GM15510 (cell line): ENCODE measurements around the gene CERS1.

ENCODE experiments used
- POLR2A ChIP-seq: IDR thresholded peaks from 3 replicates; pipeline ENCODE4 v1.6.1; 2011; ENCODE audit warnings: borderline replicate concordance; ENCODE audit not compliant: insufficient read length; ENCODE audit errors: extremely low read depth

Gene CERS1

DNA sequence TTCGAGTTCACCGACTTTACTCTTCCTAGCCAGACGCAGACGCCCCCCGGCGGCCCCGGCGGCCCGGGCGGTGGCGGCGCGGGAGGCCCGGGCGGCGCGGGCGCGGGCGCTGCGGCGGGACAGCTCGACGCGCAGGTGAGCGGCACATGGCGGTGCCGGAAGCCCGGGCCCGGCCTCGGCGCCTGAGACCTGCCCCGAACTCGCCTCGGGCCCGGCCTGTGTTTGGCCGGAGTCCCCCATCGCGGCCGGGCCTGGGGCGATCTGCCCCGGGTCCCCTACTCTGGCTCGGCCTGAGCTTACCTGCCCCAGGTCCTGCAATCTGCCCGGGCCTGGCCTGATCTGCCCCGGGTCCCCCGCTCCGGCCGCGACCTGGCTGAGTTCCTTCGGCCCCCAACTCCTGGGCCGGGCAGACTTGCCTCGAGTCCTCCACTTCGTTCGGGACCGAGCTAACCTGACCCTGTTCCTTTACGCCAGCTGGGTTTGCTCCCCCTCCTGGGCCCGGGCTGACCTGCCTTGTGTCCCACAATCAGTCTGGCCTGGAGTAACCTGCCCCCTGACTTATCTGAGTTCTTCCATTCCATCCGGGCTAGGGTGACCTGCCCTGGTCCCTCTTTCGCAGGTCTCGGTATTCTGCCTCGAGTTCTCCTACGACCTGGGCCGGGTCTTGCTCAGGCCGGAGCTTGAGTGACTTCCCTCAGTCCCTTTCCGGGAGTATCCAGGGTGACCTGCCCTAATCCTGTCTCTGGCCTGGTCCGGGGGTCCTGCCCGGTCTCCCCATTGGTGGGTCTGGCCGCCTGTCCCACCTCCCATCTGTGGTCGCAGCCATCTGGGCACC is 63.4 kb downstream of the CERS1 start:
- TF ChIP-seq POLR2A, result no peak

DNA sequence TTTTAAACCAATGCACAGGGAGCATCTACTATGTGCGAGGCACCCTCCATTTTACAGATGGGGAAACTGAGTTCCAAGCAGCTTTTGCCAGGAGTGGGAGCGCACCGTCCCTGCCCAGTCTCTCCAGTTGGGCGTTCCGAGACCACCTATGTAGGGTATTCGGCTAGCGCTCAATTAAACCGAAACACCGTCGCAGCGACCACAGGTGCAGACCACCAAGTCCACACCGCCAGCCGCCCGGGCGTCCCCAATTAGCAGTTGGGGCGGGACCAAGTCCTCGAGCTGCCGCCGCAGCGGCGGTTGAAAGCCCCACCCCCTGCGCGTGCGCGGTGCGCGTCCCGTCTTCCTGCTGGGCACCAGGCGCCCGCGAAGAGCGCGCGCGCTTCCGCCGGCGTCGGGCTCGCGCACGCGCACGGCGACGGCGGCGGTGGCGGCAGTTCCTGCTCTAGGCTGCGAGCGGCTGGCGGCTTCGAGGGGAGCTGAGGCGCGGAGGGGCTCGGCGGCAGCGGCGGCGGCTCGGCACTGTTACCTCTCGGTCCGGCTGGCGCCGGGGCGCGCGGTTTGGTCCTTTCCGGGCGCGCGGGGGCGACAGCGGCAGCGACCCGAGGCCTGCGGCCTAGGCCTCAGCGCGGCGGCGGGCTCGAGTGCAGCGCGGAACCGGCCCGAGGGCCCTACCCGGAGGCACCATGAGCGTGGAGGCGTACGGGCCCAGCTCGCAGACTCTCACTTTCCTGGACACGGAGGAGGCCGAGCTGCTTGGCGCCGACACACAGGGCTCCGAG is 64.2 kb downstream of the CERS1 start, which contains the start of gene UPF1:
UPF1 (plus strand) TSS at position 436 of the 782 bp plus-strand sequence; CDS start at position 687, 251 bp downstream.
- peak; percentile 98 for TF ChIP-seq POLR2A

DNA sequence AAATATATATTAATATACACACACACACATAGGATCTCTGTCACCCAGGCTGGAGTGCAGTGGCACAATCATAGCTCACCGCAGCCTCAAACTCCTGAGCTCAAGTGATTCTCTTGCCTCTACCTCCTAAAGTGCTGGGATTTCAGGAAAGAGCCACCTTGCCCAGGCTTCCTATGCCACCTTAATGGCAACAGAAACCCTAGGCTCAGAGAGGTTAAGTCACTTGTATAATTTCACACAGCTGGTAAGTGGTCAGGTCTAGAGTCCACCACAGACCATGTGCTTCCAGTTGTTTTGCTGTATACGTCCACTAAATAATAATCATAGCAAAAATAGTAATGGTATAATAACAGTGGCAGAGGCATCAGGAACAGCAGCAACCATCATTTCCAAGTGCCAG is 65.5 kb downstream of the CERS1 start:
- no peak for TF ChIP-seq POLR2A

DNA sequence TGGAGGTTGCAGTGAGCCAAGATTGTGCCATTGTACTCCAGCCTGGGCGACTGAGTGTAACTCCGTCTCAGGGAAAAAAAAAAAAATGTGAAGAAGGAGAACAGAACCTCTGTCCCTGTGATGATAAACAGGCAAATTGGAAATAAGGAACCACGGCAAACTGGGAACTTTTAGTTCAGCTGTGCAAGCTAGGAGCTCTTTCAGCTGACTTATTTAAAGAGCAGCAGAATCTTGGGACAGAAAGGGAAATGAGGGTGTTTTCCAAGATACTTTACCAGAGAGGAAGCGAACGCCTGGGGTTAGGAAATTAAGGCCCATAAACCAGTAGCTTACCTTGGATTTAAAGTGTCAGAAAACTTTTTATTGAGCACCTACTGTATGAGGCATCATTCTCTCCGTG is 67.2 kb downstream of the CERS1 start:
- no peak for TF ChIP-seq POLR2A
